H9 (cell line): ENCODE measurements around the gene DCTN1. TPM values are rescaled to one million over a fixed set of nuclear protein-coding genes. Genes with fewer than 3 reads are reported as not detected.

Experiments
- DNase-seq: peaks from one replicate; pipeline ENCODE4 v3.0.0-alpha.2; 2017
- H2AFZ ChIP-seq: one replicate; pipeline ENCODE4 v1.6.1; 2013; ENCODE audit warnings: mild to moderate bottlenecking, low read length, control low read depth, moderate library complexity
- H2AK5ac ChIP-seq: 2 replicates; pipeline ENCODE4 v1.6.1; 2013; ENCODE audit warnings: low read length, control low read depth, mixed read lengths; ENCODE audit not compliant: insufficient read length
- H2BK120ac ChIP-seq: one replicate; pipeline ENCODE4 v1.6.1; 2013; ENCODE audit warnings: low read depth, mild to moderate bottlenecking, low read length, control low read depth, inconsistent platforms; ENCODE audit not compliant: poor library complexity, severe bottlenecking
- H2BK12ac ChIP-seq: 2 replicates; pipeline ENCODE4 v1.6.1; 2013; ENCODE audit warnings: low read length, control low read depth, mixed read lengths, low read depth; ENCODE audit not compliant: insufficient read length
- H2BK15ac ChIP-seq: 2 replicates; pipeline ENCODE4 v1.6.1; 2013; ENCODE audit warnings: low read depth, low read length, control low read depth
- H2BK20ac ChIP-seq: one replicate; pipeline ENCODE4 v1.6.1; 2013; ENCODE audit warnings: low read depth, mild to moderate bottlenecking, low read length, control low read depth, inconsistent platforms; ENCODE audit not compliant: poor library complexity, severe bottlenecking
- H2BK5ac ChIP-seq: 2 replicates; pipeline ENCODE4 v1.6.1; 2013; ENCODE audit warnings: low read length, control low read depth, mixed read lengths; ENCODE audit not compliant: insufficient read length
- H3K14ac ChIP-seq: 2 replicates; pipeline ENCODE4 v1.6.1; 2013; ENCODE audit warnings: low read length, control low read depth; ENCODE audit not compliant: insufficient read depth
- H3K18ac ChIP-seq: 2 replicates; pipeline ENCODE4 v1.6.1; 2013; ENCODE audit warnings: low read depth, mild to moderate bottlenecking, mixed read lengths, low read length, control low read depth; ENCODE audit not compliant: insufficient read length
- H3K23ac ChIP-seq: 2 replicates; pipeline ENCODE4 v1.6.1; 2013; ENCODE audit warnings: low read length, control low read depth, mixed read lengths, low read depth; ENCODE audit not compliant: insufficient read length
- H3K23me2 ChIP-seq: 2 replicates; pipeline ENCODE4 v1.6.1; 2013; ENCODE audit warnings: low read depth, mild to moderate bottlenecking, mixed read lengths, low read length, control low read depth; ENCODE audit not compliant: insufficient read length, poor library complexity, severe bottlenecking
- H3K27ac ChIP-seq: 2 replicates; pipeline ENCODE4 v1.5.1; 2013; ENCODE audit warnings: low read length, control low read depth, mixed read lengths, low read depth; ENCODE audit not compliant: insufficient read length
- H3K27me3 ChIP-seq: 2 replicates; pipeline ENCODE4 v1.6.1; 2013; ENCODE audit warnings: low read length, control low read depth, inconsistent platforms; ENCODE audit not compliant: insufficient read depth
- H3K4ac ChIP-seq: 2 replicates; pipeline ENCODE4 v1.6.1; 2013; ENCODE audit warnings: low read depth, mild to moderate bottlenecking, control low read depth, inconsistent platforms, low read length, moderate library complexity
- H3K4me1 ChIP-seq: 2 replicates; pipeline ENCODE4 v1.6.1; 2013; ENCODE audit warnings: low read length, control low read depth, inconsistent platforms; ENCODE audit not compliant: insufficient read depth
- H3K4me2 ChIP-seq: 2 replicates; pipeline ENCODE4 v1.6.1; 2013; ENCODE audit warnings: low read length, control low read depth, mixed read lengths; ENCODE audit not compliant: insufficient read length, insufficient read depth
- H3K56ac ChIP-seq: 2 replicates; pipeline ENCODE4 v1.6.1; 2013; ENCODE audit warnings: low read depth, mild to moderate bottlenecking, mixed read lengths, low read length, control low read depth; ENCODE audit not compliant: insufficient read length
- H3K79me1 ChIP-seq: 2 replicates; pipeline ENCODE4 v1.6.1; 2013; ENCODE audit warnings: low read depth, mild to moderate bottlenecking, moderate library complexity, low read length, control low read depth, inconsistent platforms; ENCODE audit not compliant: insufficient read depth, poor library complexity, severe bottlenecking
- H3K79me2 ChIP-seq: 2 replicates; pipeline ENCODE4 v1.6.1; 2013; ENCODE audit warnings: low read length, control low read depth, inconsistent platforms; ENCODE audit not compliant: insufficient read depth
- H3K9ac ChIP-seq: 2 replicates; pipeline ENCODE4 v1.6.1; 2013; ENCODE audit warnings: low read length, control low read depth, mixed read lengths; ENCODE audit not compliant: insufficient read length; ENCODE audit errors: extremely low read depth
- H3K9me3 ChIP-seq: one replicate; pipeline ENCODE4 v1.6.1; 2013; ENCODE audit warnings: low read depth, low read length, inconsistent platforms; ENCODE audit not compliant: control insufficient read depth
- H3T11ph ChIP-seq: one replicate; pipeline ENCODE4 v1.6.1; 2013; ENCODE audit warnings: mild to moderate bottlenecking, low read length, control low read depth, inconsistent platforms
- H4K20me1 ChIP-seq: one replicate; pipeline ENCODE4 v1.6.1; 2013; ENCODE audit not compliant: control insufficient read depth, insufficient read length, insufficient read depth
- H4K5ac ChIP-seq: 2 replicates; pipeline ENCODE4 v1.6.1; 2013; ENCODE audit warnings: low read depth, mild to moderate bottlenecking, mixed read lengths, low read length, control low read depth; ENCODE audit not compliant: insufficient read length
- H4K8ac ChIP-seq: replicated peaks from 2 replicates; pipeline ENCODE4 v1.6.1; 2013; ENCODE audit warnings: low read length, control low read depth, mixed read lengths, low read depth; ENCODE audit not compliant: insufficient read length
- H4K91ac ChIP-seq: 2 replicates; pipeline ENCODE4 v1.6.1; 2013; ENCODE audit warnings: low read depth, mild to moderate bottlenecking, moderate library complexity, mixed read lengths, low read length, control low read depth; ENCODE audit not compliant: insufficient read length
- H3K27ac Mint-ChIP-seq, 3 experiments: 2 replicates in 2 of 3; 3 replicates in 1 of 3; pipeline ENCODE4 v1.8.0; 2020 to 2021; ENCODE audit warnings: mixed read lengths in 3 of 3, mild to moderate bottlenecking in 1 of 3, moderate library complexity in 1 of 3
- H3K27me3 Mint-ChIP-seq: 2 replicates; pipeline ENCODE4 v1.8.0; 2021; ENCODE audit warnings: low read depth, mild to moderate bottlenecking, moderate library complexity, mixed read lengths
- H3K36me3 Mint-ChIP-seq, 3 experiments: 2 replicates in 2 of 3; 3 replicates in 1 of 3; pipeline ENCODE4 v1.8.0; 2020 to 2021; ENCODE audit warnings: low read depth in 3 of 3, mixed read lengths in 3 of 3; ENCODE audit not compliant: insufficient read depth in 1 of 3
- H3K4me1 Mint-ChIP-seq, 2 experiments: 2 replicates each; pipeline ENCODE4 v1.8.0; 2020; ENCODE audit warnings: mixed read lengths in 2 of 2
- H3K4me3 Mint-ChIP-seq, 2 experiments: 2 replicates in 1 of 2; 3 replicates in 1 of 2; pipeline ENCODE4 v1.8.0; 2020 to 2021; ENCODE audit warnings: mild to moderate bottlenecking in 2 of 2, mixed read lengths in 2 of 2, moderate library complexity in 1 of 2
- H3K9me3 Mint-ChIP-seq, 2 experiments: 2 replicates in 1 of 2; 3 replicates in 1 of 2; pipeline ENCODE4 v1.8.0; 2020; ENCODE audit warnings: mild to moderate bottlenecking in 2 of 2, mixed read lengths in 2 of 2, moderate library complexity in 1 of 2
- CTCF ChIP-seq: fragments of 200-600 bp; sonication (generic); conservative IDR thresholded peaks from 3 replicates; pipeline ENCODE4 v1.8.0; 2021; ENCODE audit warnings: antibody characterized with exemption, mild to moderate bottlenecking
- WGBS: extraction: QIAGEN DNeasy Blood & Tissue Kit; methylation state at CpG from one replicate; pipeline ENCODE4 v1.1.7; 2013; ENCODE audit warnings: missing lambda C conversion rate, low lambda C conversion rate, mixed read lengths; ENCODE audit not compliant: insufficient read length; ENCODE audit errors: extremely low coverage; 5-methylcytosine and 5-hydroxymethylcytosine counted together
- total RNA-seq: library from RNA; stranded (reverse); gene quantifications from 2 replicates; pipeline ENCODE4 v1.2.1, GENCODE V29; 2021

DCTN1 gene
- total RNA-seq, 1 experiment from 2014 or later = 141 TPM

GRCh38 chr2:74328573-74328972 is 51.5 kb downstream of the DCTN1 start:
- DNase-seq = no peak

More at GRCh38 chr2:74328573-74328972, 51.5 kb downstream of the DCTN1 start:
- Histone ChIP-seq H3K23ac (no peak overlapping the region), H3K4me2 (no peak overlapping the region), H2BK12ac (no peak overlapping the region), H2AK5ac (no peak overlapping the region), H2BK20ac (no peak overlapping the region), H2BK15ac (no peak overlapping the region), H4K8ac (no peak overlapping the region), H4K20me1 (no peaks in the 10 kb centered on the region), H3K27ac (no peak overlapping the region), H3K56ac (no peak overlapping the region), H3K4ac (no peak overlapping the region), H3K79me2 (no peaks in the 10 kb centered on the region), H3K27me3 (no peaks in the 10 kb centered on the region), H3K4me1 (no peaks in the 10 kb centered on the region), H3T11ph (no peak overlapping the region), H3K9me3 (no peaks in the 10 kb centered on the region), H4K5ac (no peak overlapping the region), H3K79me1 (no peaks in the 10 kb centered on the region), H2BK120ac (no peak overlapping the region), H4K91ac (no peak overlapping the region), H3K9ac (no peak overlapping the region), H3K18ac (no peak overlapping the region), H3K23me2 (no peaks in the 10 kb centered on the region), H3K14ac (no peak overlapping the region), H2BK5ac (no peak overlapping the region), H2AFZ (no peak overlapping the region)
- H3K9me3 Mint-ChIP-seq = no peaks in the 10 kb centered on the region
- WGBS = no CpG with 5 or more reads among the region's 2 CpGs
- no peaks in the 10 kb centered on the region for H3K36me3 Mint-ChIP-seq
- no peak overlapping the region for H3K27ac Mint-ChIP-seq
- H3K27me3 Mint-ChIP-seq = peaks cover 3% of the 10 kb centered on the region; the same call in 1 of the 2 replicates
- H3K4me3 Mint-ChIP-seq = no peak overlapping the region
- no peak for TF ChIP-seq CTCF
- H3K4me1 Mint-ChIP-seq = peaks cover 8 to 12% of the 10 kb centered on the region in 2 experiments
